GM19455 (cell line): Measurements from ENCODE around the gene NTHL1.
A peak's percentile ranks its signal among the peaks of the same experiment; 100 is the strongest.
"Not testable (repeated sequence)": the region's sequence is repeated elsewhere in the genome, so short reads cannot be mapped to it uniquely, and the experiment has no call there.

Source experiments
- ATAC-seq: cut with Tn5 transposase; IDR thresholded peaks from one replicate; pipeline ENCODE4 v1.9.1; 2021; ENCODE audit not compliant: unreplicated experiment

Gene NTHL1

DNA sequence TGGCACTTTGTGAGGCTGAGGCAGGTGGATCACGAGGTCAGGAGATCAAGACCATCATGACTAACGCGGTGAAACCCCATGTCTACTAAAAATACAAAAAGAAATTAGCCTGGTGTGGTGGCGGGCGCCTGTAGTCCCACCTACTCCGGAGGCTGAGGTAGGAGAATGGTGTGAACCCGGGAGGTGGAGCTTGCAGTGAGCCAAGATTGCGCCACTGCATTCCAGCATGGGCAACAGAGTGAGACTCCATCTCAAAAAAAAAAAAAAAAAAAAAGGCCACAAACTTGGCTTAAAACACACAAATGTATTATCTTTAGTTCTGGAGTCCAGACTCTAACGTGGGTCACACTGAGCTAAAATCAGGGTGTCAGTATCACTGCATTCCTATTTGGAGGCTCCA, 35.9 kb downstream of the NTHL1 start:
- not testable (repeated sequence) for ATAC-seq

DNA sequence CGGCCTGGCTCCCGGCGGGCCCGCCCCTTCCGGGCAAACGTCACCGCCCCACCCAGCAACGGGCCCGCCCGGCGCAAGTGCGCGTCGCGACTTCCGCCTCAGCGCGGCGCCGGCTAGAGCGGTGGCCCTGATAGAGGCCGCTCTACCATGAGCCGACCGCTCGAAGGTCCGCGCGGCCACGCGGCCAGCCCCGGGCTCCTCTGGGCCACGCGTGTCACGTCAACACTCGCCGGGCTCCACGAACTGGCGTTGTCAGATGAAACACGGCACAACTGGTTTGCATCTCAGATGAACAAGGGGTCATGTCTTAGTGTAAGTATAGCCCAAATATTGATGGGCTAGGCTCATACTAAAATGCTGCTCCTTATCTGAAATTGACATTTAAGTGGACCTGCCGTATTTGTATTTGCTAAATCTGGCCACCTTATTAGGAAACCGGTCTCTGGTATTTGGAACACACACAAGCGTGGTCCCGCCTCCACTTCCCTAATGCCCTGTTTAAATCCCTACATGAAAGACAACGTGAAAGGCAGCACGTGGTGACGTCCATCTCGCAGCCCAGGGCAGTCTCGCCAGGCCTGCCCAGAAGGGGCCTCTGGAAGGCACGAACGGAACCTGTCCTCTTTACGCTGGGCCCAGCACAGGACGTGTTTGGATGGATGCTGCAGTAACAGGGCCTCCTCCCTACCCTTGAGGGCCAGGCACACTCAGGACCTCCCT, 37.7 kb downstream of the NTHL1 start, which contains the start of gene ZNF598:
Gene ZNF598 (minus strand): TSS at position 31 of the 720 bp plus-strand sequence.
- ATAC-seq = peak; percentile 76

DNA sequence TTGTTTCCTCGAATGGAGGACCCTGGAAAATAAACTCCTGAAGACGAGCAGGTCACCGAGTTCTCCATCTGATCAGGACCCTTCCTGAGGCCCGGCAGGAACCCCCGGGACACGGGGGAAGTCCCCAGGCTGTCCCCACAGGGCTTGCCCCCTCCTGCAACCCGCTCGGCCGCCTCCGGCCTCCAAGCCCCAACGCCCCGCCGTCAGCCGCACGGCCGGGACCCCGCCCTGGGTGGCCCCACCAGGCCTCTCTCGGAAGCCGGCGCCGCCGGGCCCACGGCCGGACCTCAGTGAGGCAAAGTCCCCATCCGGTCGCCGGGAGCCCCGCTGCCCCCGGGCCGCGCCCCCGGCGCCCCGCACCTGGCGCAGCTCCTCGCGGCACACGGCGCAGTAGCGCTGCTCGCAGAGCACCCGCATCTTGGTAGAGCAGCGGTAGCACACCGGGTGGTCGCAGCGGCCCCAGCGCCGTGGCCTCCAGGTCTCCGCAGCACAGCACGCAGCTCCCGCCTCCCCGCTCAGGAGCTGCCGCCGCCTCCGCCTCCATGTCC, 38.4 kb downstream of the NTHL1 start:
- ATAC-seq = peak; percentile 53

DNA sequence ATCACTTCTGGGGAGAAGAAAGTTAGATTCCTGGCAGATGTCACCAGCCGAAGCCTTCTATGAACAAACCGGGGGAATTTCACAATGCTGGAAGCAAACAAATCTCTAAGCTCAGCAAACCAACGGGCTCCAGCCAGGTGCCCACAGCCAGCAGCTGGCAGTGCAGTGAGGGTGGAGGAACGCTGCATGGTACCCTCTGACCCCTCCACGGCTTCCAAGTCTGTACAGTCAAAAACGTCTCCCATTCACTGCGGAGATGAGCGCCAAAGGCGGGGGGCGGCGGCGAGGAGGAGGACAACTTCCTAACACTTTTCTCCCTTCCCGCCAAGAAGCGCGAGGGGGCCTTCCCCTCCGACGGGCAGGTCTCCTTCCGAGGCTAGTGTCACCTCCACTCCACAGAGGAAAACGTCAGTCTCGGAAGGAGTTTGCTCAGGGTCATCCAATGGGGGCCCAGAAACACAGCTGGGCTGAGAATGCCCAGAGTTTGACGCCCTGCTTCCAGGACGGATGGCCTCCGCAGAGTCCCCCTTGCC, 38.9 kb downstream of the NTHL1 start:
- no peak for ATAC-seq

DNA sequence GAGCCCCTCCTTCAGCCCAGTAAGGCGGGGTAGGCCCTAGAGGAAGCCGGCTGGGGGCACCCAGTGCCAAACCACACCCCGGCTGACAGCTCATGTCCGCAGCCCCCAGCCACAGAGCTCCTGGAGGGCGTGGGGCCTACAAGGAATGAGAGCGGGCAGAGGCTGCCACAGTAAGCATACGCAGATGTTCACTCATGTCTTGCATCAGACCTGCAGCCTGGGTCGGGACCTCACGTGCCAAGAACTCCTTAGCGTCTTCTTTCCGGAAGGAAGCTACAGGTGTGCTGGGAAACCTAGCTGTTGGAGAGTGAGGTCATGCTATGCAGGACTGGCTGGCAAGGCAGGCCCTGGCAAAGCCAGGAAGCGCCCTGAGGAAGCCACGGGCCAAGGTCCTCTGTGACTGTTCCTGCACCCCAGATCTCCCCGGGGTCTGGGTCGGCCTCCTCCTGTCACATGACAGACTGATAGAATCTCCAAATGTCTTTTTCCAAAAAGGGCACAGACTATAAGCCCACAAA, 39.6 kb downstream of the NTHL1 start:
- no peak for ATAC-seq

DNA sequence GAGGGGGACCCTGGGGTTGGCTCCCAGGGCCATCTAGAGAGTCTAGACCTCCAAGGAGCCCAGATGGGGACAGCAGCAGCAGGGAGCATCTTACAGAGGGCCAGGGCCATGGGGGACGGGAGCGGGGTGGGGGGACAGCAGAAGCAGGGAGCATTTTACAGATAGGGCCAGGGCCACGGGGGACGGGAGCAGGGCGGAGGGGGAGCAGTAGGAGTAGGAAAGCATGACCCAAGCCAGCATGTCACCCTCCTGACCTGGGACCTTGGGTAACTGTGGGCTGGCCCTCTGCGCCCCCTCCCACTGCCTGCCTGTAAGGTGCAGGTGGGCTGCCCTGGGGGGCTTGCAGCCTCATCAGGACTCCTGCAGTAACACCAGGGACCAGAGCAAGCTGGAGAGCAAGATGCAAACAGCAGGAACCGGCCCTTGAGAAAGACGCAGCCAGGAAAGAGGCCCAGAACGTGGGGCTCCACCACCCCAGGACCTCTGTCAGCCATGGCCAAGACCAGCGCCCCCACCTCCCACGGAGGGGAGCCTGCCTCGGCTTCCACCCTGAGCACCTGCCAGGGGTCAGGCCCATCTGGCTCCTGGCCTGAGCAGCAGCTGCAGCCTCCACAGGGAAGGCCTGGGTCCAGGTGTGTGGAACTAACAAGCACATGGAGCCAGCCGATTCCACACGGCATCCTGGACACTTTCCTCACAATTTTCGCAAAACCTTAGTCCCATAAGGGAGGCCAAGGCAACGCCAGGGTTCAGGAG, 40.4 kb downstream of the NTHL1 start:
- ATAC-seq = no peak

DNA sequence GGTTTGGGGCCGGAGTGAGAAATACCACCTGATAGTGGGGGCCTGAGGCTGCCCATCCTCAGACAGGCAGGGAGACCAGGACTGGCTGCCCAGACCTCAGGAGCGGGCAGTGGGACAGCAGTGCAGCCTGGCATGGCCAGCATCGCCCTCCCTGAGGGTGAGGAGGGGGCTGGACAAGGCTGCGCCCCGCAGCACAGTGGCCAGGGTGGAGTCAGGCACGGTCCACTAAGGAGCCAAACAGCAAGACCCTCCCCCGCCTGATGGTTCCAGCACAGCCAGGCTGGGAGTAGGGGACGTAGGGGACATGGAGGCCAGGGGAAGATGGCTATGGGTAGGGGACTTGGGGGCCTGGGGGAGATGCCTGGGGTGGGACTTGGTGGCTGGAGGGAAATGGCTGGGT, 41.3 kb downstream of the NTHL1 start:
- no peak for ATAC-seq

DNA sequence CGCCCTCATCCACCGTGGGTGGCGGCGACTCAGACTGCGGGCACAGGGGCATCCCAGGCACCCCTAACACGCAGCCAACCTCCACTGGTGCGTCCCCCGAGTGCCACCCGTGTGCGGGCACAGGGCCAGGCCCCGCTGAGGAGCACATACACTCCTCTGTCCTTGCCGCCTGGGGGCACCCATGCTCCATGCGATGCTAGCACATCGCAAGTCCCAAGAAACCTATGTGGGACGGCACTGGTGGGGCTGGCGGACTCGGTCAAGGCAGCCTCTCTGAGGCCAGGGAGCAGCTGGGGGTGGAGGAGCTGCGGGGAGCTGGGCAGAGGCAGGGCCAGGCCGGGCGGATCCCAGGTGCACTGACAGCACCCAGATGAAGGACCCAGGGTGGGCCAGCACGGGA, 42.0 kb downstream of the NTHL1 start:
- ATAC-seq = no peak

DNA sequence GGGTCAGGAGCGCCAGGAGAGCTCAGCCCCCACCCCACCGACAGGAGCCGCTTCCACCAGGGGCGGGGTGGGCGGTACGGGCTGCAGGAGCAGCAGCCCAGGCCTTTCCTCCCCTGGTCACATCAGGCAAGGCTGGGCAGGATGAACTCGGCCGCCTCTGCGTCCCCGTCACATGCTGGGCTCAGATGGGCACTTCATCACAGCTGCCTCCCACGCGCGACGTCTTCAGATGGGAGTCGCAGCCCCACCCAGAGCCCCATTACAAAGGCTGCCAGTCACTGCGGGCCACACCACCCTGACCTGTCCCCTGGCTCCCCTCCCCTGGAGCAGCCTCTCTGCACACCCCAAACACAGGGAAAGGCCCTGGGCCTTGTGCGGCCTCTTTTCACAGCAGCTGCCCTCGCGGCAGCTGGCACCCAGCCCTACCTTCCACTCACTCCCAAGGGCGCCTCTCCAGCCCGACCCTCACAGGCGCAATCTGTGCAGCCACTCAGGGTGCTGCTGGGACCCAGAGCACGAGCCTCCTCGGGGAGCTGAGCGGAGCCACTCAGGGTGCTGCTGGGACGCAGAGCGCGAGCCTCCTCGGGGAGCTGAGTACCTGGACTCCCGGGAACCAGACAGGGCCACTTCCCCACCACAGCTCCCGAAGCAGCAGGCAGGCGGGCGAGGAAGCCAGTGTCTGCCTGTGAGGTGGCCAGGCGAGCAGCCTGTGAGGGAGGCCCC, 42.7 kb downstream of the NTHL1 start:
- no peak for ATAC-seq

DNA sequence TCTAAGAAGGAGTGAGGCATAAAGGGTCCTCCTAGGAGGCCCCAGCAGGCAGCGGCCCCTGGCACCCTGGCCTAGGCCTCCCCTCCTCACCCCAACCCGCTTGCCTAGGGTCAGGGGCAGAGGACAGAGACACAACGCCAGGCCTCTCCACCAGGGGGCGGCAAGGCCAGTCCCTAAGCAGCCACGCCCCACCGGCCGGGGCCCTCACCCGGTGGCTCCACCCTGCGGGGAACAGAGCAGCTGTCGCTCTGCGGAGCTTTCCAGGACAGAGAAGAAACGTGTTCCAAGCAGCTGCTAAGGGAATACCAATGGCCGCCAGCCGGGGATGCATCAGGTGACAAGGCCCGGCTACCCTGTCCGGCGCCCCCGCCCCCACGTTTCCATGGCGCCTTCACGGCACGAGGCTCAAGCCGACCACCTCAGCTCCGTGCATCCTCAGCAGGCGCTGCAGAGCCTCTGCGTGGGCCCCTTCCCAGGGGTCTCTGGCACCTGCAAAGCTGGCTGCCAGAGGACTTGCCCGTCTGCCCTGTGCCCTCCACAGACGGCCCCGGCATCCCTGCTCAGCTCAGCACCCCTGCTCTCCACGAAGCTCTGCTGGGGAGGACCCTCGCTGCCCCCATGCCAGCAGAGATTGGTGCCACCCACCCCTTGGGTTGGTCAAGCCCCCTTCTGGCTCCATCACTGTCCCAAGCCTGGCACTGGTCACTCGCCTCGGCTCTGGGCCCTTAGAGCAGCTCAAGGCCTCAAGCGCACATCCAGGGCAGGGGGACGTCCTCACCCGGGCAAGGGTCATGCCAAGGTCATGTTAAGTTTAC, 43.6 kb downstream of the NTHL1 start:
- no peak for ATAC-seq

DNA sequence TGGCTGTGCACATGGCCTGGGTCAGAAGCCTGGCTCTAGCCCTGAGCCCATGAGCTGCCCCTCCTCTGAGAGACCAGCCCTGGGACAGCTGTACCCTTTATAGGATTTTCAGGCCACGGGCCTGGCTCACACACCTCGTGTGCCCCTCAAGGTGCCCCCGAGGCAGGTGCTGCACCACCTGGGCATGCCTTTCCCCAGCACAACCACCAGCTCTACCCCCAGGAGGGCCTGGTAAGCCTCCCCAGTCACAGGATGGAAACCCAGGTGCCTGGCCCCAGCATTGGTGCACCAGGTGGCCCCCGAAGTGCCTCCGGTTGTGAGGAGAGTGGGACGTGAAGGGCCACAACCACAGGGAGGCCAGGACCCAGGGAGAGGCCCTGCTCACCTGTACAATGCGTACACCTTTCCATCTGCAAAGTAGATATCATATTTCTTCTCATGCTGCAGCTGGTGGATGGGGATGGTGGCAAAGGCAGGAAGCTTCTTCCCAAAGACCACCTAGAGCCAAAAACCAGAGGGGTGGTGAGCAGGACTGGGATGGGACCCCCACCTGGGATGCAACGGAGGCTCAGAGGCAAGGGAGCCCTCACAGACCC, 44.3 kb downstream of the NTHL1 start:
- ATAC-seq = no peak

DNA sequence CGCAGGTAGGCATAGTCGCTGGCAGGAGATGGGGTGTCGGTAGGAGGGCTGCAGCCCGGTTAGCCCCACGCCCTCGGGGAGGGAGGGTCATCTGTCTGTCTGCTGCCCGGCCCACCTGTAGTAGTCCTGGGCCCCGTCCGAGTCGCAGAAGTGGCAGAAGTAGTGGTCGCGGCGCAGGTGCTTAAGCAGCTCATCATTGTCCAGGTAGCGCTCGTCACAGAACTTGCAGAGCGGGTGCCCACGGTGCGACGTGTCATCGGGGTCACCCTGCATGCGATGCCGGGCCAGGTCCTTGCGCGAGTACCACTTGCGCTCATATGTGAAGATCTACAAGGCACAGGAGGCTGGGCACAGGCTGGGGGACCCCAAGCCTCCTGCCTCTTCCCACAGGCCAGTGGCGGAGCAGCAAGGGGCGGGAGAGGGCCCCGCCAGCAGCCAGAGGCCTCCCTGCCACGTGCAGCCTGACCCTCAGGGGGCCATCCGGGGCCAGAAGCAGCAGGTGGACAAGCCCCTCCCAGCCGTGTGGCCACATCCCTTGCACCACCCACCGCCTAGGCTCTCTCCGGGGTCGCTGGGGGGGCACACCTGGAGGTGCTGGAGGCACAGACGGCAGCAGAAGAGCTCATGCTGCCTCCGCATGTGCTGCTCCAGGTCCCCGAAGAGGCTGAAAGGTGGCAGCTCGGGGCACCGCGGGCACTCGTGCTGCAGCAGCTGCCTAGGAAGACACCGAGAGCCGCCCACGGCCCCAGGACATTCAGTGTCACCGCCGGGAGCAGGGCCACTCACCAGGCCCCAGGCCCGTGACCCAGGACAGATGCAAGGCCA, 45.0 kb downstream of the NTHL1 start:
- ATAC-seq = no peak

DNA sequence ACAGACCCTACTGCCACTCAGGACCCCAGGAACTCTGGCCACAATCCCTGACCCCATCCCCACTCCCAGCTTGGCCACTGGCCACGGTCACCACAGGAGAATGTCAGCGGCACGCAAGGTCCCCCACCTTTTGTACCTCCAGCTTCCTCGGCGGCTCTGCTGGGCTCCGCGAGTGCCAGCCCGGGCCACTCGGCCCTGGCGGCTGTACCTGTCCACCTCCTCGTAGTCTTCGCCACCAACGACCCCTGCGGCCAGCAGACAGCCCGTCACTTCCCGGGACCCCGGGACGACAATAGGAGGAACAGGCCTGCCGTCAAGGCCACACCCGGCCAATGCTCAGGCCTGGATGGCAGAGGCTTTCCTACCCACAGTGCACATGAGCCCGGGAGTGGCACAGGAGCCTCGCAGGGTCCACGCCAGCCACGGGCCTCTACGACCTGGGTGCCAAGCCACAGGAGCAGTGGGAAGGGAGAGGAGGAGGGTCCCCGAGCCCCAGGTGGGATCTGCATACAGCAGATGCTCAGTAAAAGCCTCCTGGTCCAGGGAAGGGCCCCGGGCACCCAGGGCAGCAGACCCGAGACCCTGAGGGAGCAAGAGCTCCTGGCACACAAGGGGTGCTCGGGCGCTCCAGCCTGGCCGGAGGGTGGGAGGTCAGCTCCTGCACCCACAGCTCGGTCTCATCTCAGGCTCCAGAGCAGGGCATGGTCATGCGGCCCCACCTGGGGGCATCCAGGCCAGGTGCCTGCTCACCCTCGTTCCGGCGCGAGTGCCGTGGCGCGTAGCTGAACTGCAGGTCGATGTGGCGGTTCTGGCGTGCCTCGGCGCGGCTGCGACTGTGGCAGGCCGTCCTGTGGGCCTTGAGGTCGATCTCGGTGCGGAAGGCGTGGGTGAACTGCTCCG, 45.9 kb downstream of the NTHL1 start:
- ATAC-seq = no peak

DNA sequence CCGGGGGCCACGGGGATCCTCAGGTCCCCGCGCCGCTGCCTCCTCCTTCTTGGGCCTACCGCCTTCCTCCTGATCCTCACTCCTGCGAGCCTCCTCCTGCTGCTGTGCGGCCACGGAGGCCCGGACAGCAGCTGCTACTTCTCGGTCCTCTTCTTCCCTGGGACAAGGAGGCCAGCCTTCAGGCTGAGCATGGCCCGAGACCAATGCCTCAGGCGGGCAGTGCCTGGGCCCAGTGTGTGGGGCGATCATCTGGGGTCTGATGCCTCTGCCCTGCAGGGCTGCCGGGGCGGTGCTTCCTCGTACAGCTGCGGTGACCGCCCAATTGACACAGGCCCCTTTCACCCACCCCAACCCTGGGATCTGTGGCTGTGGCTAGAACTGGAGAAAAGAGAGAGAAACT, 46.6 kb downstream of the NTHL1 start:
- ATAC-seq = no peak

DNA sequence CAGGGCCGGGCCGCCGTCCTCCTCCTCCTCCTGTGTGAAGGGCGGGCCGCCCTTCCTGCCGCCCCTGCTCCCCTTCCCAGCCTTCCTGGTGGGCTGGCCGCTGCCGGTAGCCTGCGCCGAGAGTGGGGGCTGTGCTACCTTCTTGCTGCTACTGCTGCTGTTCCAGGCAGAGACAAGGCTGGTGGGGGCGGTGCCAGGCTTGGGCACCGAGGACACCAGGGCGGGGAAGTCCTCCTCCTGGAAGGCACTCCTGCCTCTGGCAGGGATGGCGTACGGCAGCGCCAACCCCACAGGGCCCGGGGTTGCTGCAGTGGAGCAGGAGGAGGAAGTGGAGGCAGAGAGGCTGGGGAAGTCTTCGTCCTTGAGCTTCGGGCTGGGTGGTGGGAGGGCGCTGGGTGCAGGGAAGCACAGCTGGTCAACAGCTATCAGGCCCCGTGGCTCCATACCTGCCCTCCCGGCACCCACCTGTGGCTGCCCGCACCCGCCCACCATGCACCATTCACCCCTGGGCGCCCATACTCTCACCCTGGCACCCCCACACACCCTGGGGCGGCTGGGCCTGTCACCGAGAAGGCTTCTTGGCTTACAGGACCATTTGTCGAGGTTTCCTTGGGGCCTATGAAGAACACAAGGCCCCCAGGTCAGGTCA, 47.6 kb downstream of the NTHL1 start:
- ATAC-seq = no peak

DNA sequence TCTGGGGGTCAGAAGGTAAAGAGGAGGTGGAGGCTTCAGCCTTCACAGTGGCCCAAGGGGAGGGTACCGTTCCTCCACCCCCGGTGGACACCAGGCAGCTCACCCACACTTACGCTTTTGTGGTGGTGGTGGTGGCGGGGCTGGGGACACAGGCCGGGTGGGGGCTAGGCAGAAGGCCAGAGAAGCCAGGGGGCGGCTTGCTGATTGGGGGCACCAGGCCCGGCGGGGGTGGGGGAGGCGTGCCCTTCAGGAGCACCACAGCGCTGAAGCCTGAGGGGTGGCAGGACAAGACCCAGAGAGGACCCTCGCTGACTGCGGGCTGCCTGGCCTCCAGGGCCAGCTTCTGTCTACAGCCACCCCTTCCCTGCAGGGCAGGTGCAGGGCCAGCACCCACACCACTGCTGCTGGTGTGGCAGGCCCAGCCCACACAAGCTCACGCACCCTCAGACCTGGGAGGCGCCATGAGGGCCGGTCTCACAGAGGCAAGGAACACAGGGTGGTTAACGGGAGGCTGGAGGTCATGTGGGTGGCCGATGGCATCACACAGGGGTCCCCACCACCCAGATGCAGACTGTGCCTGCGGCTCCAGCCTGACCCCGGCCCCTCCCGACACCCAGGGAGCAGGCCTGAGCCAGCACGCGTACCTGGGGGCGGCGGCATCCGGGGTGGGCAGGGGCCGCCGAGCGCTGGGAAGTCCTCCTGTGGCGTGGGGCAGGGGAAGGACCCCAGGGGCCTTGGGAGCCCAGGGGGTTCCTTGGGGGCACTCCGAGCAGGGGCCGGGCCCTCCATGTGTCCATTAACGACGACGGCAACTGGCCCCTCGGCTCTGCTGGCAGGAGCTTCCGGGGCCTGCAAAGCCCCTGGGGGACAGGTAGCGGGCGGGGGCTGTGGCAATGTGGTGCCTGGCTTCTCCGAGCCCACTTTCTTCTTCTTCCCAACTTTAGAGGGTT, 48.5 kb downstream of the NTHL1 start:
- no peak for ATAC-seq
